ENCODE results near the gene LTBP2.

GRCh38 chr14:74613211-74613914, 1.3 kb upstream of the LTBP2 start:
- no peak for TF ChIP-seq ZSCAN20 (CRISPR knock-in tag; IDR thresholded peaks at IDR 0.05)
- no peak for TF ChIP-seq CTCF (IDR thresholded peaks at IDR 0.05)
- TF ChIP-seq MAX (IDR thresholded peaks at IDR 0.05), result no peak
- no peak for TF ChIP-seq REST (IDR thresholded peaks at IDR 0.05)
- TF ChIP-seq PHF8 (IDR thresholded peaks at IDR 0.05; ENCODE audit: borderline replicate concordance, low read depth), result no peak
- TF ChIP-seq USF2 (IDR thresholded peaks at IDR 0.05), result no peak
